GM12873 (cell line): ENCODE measurements around the gene CDS1.

Source experiments
- CTCF ChIP-seq: IDR thresholded peaks from 2 replicates; pipeline ENCODE4 v1.5.1; 2012; ENCODE audit warnings: low read depth, mild to moderate bottlenecking, moderate library complexity, low read length, control low read depth; ENCODE audit not compliant: insufficient read depth; ENCODE audit errors: missing control alignments

The CDS1 gene

GRCh38 chr4:84652478-84652877 lies 69.6 kb downstream of the CDS1 start:
- TF ChIP-seq CTCF, result no peak

- TF ChIP-seq CTCF, result no peak
These were observed 77.7 kb downstream of the CDS1 start for GRCh38 chr4:84660606-84661005.

- no peak for TF ChIP-seq CTCF
These were observed 78.4 kb downstream of the CDS1 start for GRCh38 chr4:84661191-84661939.

- TF ChIP-seq CTCF, result no peak
These were observed 83.5 kb downstream of the CDS1 start for GRCh38 chr4:84666439-84666838.

- no peak for TF ChIP-seq CTCF
These were observed 86.3 kb downstream of the CDS1 start for GRCh38 chr4:84669201-84669600.

- no peak for TF ChIP-seq CTCF
These were observed 89.2 kb downstream of the CDS1 start for GRCh38 chr4:84672177-84672576.

- TF ChIP-seq CTCF, result no peak
These were observed 90.7 kb downstream of the CDS1 start for GRCh38 chr4:84673475-84674240.
